ENCODE results near the gene FNIP2.

- TF ChIP-seq POLR2A (IDR thresholded peaks at IDR 0.05) (no peak), CTCF (IDR thresholded peaks at IDR 0.05) (no peak), POLR2AphosphoS5 (IDR thresholded peaks at IDR 0.05; ENCODE audit: insufficient read depth in 1 of 2, low read depth in 1 of 2) (no peak)
Measured at GRCh38 chr4:158829254-158829653, 60.4 kb downstream of the FNIP2 start.

All from vagina (tissue), 2 donors.